IMR-90 (cell line): ENCODE data around the gene ZYX. TPM values are rescaled to one million over a fixed set of nuclear protein-coding genes. Genes with fewer than 3 reads are reported as not detected.

Experiments used
- ATAC-seq: fragments of 200-7000 bp; cut with Tn5 transposase; 2 replicates; pipeline ENCODE4 v1.9.1; 2020; ENCODE audit warnings: low read depth, mild to moderate bottlenecking, moderate library complexity
- BruUV-seq: library from RNA; stranded (reverse); fragments of 400-500 nt; replicated peaks from 2 replicates; lab custom pipeline; 2021; lab: Mats Ljungman, UMichigan
- CTCF ChIA-PET: fragments of 300-600 bp; formaldehyde crosslinking; extraction: SDS; loops from one replicate; lab custom pipeline; 2021; ENCODE audit warnings: antibody characterized with exemption; lab: Yijun Ruan, JAX
- POLR2A ChIA-PET: fragments of 300-600 bp; sonication (Branson Sonifier 250); formaldehyde crosslinking; loops from one replicate; lab custom pipeline; 2022; ENCODE audit warnings: antibody characterized with exemption; ENCODE audit not compliant: unreplicated experiment; lab: Charles Lee
- DNase-seq: peaks from one replicate; pipeline ENCODE4 v3.0.0; 2013
- H2AFZ ChIP-seq: replicated peaks from 2 replicates; pipeline ENCODE3; 2013; ENCODE audit warnings: low read length, mild to moderate bottlenecking; ENCODE audit not compliant: poor library complexity
- H2AK5ac ChIP-seq: 2 replicates; pipeline ENCODE4 v1.6.1; 2013; ENCODE audit warnings: low read depth, low read length, inconsistent platforms
- H2AK9ac ChIP-seq: replicated peaks from 2 replicates; pipeline ENCODE3; 2013; ENCODE audit warnings: mild to moderate bottlenecking, low read depth, low read length, moderate library complexity; ENCODE audit not compliant: poor library complexity
- H2BK120ac ChIP-seq: 2 replicates; pipeline ENCODE4 v1.6.1; 2013; ENCODE audit warnings: low read depth, low read length, inconsistent platforms
- H2BK15ac ChIP-seq: 3 replicates; pipeline ENCODE4 v1.6.1; 2013; ENCODE audit warnings: low read depth, low read length, inconsistent platforms
- H2BK20ac ChIP-seq: 2 replicates; pipeline ENCODE4 v1.6.1; 2013; ENCODE audit warnings: low read depth, mild to moderate bottlenecking, inconsistent platforms, low read length, moderate library complexity
- H2BK5ac ChIP-seq: 2 replicates; pipeline ENCODE4 v1.6.1; 2013; ENCODE audit warnings: mild to moderate bottlenecking, low read depth, low read length, inconsistent platforms; ENCODE audit not compliant: poor library complexity, severe bottlenecking
- H3K14ac ChIP-seq: replicated peaks from 2 replicates; pipeline ENCODE4 v1.6.1; 2013; ENCODE audit warnings: low read depth, low read length, inconsistent platforms
- H3K18ac ChIP-seq: 2 replicates; pipeline ENCODE4 v1.6.1; 2013; ENCODE audit warnings: low read depth, low read length, control low read depth
- H3K23ac ChIP-seq: 2 replicates; pipeline ENCODE4 v1.6.1; 2013; ENCODE audit warnings: low read depth, low read length, inconsistent platforms
- H3K27ac ChIP-seq: 2 replicates; pipeline ENCODE4 v1.5.1; 2013; ENCODE audit warnings: mild to moderate bottlenecking, control low read depth, low read length; ENCODE audit not compliant: insufficient read depth
- H3K27me3 ChIP-seq: 2 replicates; pipeline ENCODE4 v1.6.1; 2013; ENCODE audit warnings: low read length; ENCODE audit not compliant: control insufficient read depth, insufficient read depth
- H3K36me3 ChIP-seq: 2 replicates; pipeline ENCODE4 v1.6.1; 2013; ENCODE audit warnings: low read length, mixed read lengths; ENCODE audit not compliant: control insufficient read depth, insufficient read depth
- H3K4ac ChIP-seq: 2 replicates; pipeline ENCODE4 v1.6.1; 2013; ENCODE audit warnings: low read depth, low read length, inconsistent platforms
- H3K4me1 ChIP-seq: 2 replicates; pipeline ENCODE4 v1.6.1; 2013; ENCODE audit warnings: low read length, mixed read lengths; ENCODE audit not compliant: control insufficient read depth, insufficient read depth
- H3K4me2 ChIP-seq: 2 replicates; pipeline ENCODE4 v1.6.1; 2013; ENCODE audit warnings: low read depth, mild to moderate bottlenecking, control low read depth, low read length, moderate library complexity
- H3K4me3 ChIP-seq: 2 replicates; pipeline ENCODE4 v1.5.1; 2013; ENCODE audit warnings: low read depth, mild to moderate bottlenecking, control low read depth, low read length, moderate library complexity; ENCODE audit not compliant: insufficient read depth
- H3K56ac ChIP-seq: 2 replicates; pipeline ENCODE4 v1.6.1; 2013; ENCODE audit warnings: low read length, inconsistent platforms; ENCODE audit not compliant: insufficient read depth; ENCODE audit errors: extremely low read depth
- H3K79me1 ChIP-seq, 2 experiments: 2 replicates each; pipeline ENCODE4 v1.6.1; 2013; ENCODE audit warnings: low read length in 2 of 2, inconsistent platforms in 1 of 2, low read depth in 1 of 2
- H3K9ac ChIP-seq: 2 replicates; pipeline ENCODE4 v1.6.1; 2013; ENCODE audit warnings: low read depth, low read length, control low read depth
- H3K9me1 ChIP-seq: 2 replicates; pipeline ENCODE4 v1.6.1; 2013; ENCODE audit warnings: low read length, inconsistent platforms; ENCODE audit not compliant: insufficient read depth
- H3K9me3 ChIP-seq: 2 replicates; pipeline ENCODE4 v1.6.1; 2013; ENCODE audit warnings: low read length; ENCODE audit not compliant: control insufficient read depth, insufficient read depth
- H4K20me1 ChIP-seq: 2 replicates; pipeline ENCODE4 v1.6.1; 2013; ENCODE audit warnings: low read length, inconsistent platforms; ENCODE audit not compliant: insufficient read depth
- H4K5ac ChIP-seq: 2 replicates; pipeline ENCODE4 v1.6.1; 2013; ENCODE audit warnings: mild to moderate bottlenecking, low read depth, low read length, control low read depth
- H4K8ac ChIP-seq, 2 experiments: 2 replicates each; pipeline ENCODE4 v1.6.1; 2013; ENCODE audit warnings: low read depth in 2 of 2, low read length in 2 of 2, control low read depth in 1 of 2, inconsistent platforms in 1 of 2
- H4K91ac ChIP-seq: 2 replicates; pipeline ENCODE4 v1.6.1; 2013; ENCODE audit warnings: low read depth, low read length, inconsistent platforms; ENCODE audit not compliant: insufficient read depth
- BHLHE40 ChIP-seq: fragments of 150-350 bp; IDR thresholded peaks from 2 replicates; pipeline ENCODE4 v1.6.1; 2016; ENCODE audit warnings: mild to moderate bottlenecking, low read depth, low read length
- CEBPB ChIP-seq: IDR thresholded peaks from 2 replicates; pipeline ENCODE4 v1.6.1; 2012; ENCODE audit warnings: low read depth, low read length, improper control_type of control experiment
- CHD1 ChIP-seq: IDR thresholded peaks from 2 replicates; pipeline ENCODE4 v1.6.1; 2012; ENCODE audit warnings: low read depth, low read length, improper control_type of control experiment
- FOS ChIP-seq: fragments of 150-350 bp; IDR thresholded peaks from 2 replicates; pipeline ENCODE4 v1.6.1; 2016; ENCODE audit warnings: low read depth, low read length
- MAZ ChIP-seq: IDR thresholded peaks from 2 replicates; pipeline ENCODE4 v1.6.1; 2012; ENCODE audit warnings: low read depth, mild to moderate bottlenecking, low read length, improper control_type of control experiment, moderate library complexity, borderline replicate concordance
- MXI1 ChIP-seq: IDR thresholded peaks from 2 replicates; pipeline ENCODE4 v1.6.1; 2012; ENCODE audit warnings: low read depth, mild to moderate bottlenecking, low read length, moderate library complexity, borderline replicate concordance
- NFE2L2 ChIP-seq: fragments of 150-350 bp; IDR thresholded peaks from 2 replicates; pipeline ENCODE4 v1.6.1; 2016; ENCODE audit warnings: low read depth, mild to moderate bottlenecking, low read length
- POLR2A ChIP-seq: IDR thresholded peaks from 2 replicates; pipeline ENCODE4 v1.6.1; 2012; ENCODE audit warnings: mild to moderate bottlenecking, low read depth, low read length
- RAD21 ChIP-seq: IDR thresholded peaks from 2 replicates; pipeline ENCODE4 v1.6.1; 2012; ENCODE audit warnings: low read length, improper control_type of control experiment
- RCOR1 ChIP-seq: IDR thresholded peaks from 2 replicates; pipeline ENCODE4 v1.6.1; 2012; ENCODE audit warnings: mild to moderate bottlenecking, low read length, improper control_type of control experiment; ENCODE audit not compliant: insufficient replicate concordance
- RFX5 ChIP-seq: IDR thresholded peaks from 2 replicates; pipeline ENCODE4 v1.8.0; 2012; ENCODE audit warnings: low read depth, mild to moderate bottlenecking, low read length, moderate library complexity
- SMC3 ChIP-seq: fragments of 150-350 bp; IDR thresholded peaks from 2 replicates; pipeline ENCODE4 v1.6.1; 2016; ENCODE audit warnings: low read depth, mild to moderate bottlenecking, antibody characterized with exemption, low read length, moderate library complexity
- WGBS, 2 experiments: methylation state at CpG; one replicate each; pipeline versions ENCODE4 v1.1.5 to v1.1.7; 2013; ENCODE audit warnings: missing lambda C conversion rate in 2 of 2; ENCODE audit not compliant: insufficient read length in 1 of 2; ENCODE audit errors: extremely low coverage in 2 of 2; 5-methylcytosine and 5-hydroxymethylcytosine counted together
- dilution Hi-C: fragments of 300-500 bp; cut with HindIII; formaldehyde crosslinking; loops from one replicate; pipeline ENCODE4 v1.14.3; 2018; ENCODE audit warnings: low sequenced_read_pairs; ENCODE audit not compliant: unreplicated experiment
- in situ Hi-C: fragments of 300-500 bp; cut with MboI; formaldehyde crosslinking; loops from 3 replicates; pipeline ENCODE4 v1.14.3; 2019; ENCODE audit warnings: low sequenced_read_pairs, inconsistent platforms, mixed read lengths
- intact Hi-C: fragments of 100-400 bp; cut with micrococcal nuclease; formaldehyde crosslinking; loops from 2 replicates; pipeline ENCODE4 v1.10.0; 2022
- polyA plus RNA-seq, 3 experiments: library from polyadenylated mRNA; depleted of rRNA; stranded (reverse); fragments of >200 nt; gene quantifications; 2 replicates each; pipeline ENCODE4 v1.2.3, GENCODE V29; 2012; ENCODE audit warnings: low replicate concordance in 1 of 3
- total RNA-seq: library from RNA; depleted of rRNA; stranded (reverse); fragments of >200 nt; gene quantifications from 2 replicates; pipeline ENCODE4 v1.2.3, GENCODE V29; 2012
- TF ChIP-seq, protein P1 (sequence below): fragments of 150-350 bp; IDR thresholded peaks from 2 replicates; pipeline ENCODE4 v1.6.1; 2017; ENCODE audit warnings: mild to moderate bottlenecking, antibody characterized with exemption, low read length, low read depth
- TF ChIP-seq, protein P2 (sequence below): conservative IDR thresholded peaks from 2 replicates; pipeline ENCODE4 v1.5.1; 2012; ENCODE audit warnings: mild to moderate bottlenecking, low read depth, low read length, improper control_type of control experiment
- TF ChIP-seq, protein P3 (sequence below): fragments of 150-350 bp; IDR thresholded peaks from 2 replicates; pipeline ENCODE4 v1.6.1; 2016; ENCODE audit warnings: low read depth, mild to moderate bottlenecking, low read length, moderate library complexity, borderline replicate concordance

Gene ZYX
- total and polyA plus RNA-seq, 2 of the 4 experiments (the other 2 are of a cell fraction), result 22.6 to 334 TPM

DNA sequence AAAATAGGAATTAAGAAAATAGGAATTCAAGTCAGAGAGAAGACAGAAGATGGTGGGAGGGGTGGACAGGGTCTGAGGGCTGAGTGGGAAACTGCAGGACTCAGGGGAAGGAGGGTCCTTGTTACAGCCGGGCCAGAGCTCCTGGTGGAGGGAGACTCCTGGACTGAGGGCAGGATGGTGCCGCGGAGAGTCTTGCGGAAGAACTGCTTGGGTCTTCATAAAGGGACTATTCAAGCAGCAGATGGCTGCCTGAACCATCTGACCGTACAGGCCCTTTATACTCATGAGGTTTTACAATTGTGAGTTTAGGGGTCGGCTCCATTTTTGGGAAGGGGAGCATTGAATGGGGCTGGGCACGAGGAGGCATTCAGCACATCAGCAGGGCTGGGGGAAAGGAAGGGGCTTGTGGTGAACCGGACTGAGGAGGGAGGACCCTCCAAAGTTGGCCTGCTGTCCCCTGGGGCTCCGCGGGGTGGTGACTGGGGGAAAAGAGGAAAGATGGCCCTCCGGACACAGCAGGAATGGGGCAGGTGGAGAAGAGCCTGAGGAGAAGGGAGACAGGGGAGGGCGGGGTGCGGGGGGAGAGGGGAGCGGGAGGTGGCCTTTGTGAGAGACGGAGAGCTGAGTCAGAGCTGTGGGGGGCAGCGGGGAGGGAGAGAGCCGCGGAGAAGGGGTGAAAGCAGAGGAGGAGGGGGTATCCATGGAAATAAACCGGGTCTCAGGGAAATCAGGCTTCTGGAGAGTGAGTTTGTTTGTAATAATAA lies 20.2 kb upstream of the ZYX start:
- CTCF ChIA-PET, result interaction anchor here (0.6 to 0.8 kb wide), 2 partner anchors 19 to 576 kb away, joined by 3 to 7 read pairs; no protein-coding TSS in a partner anchor
- ATAC-seq (no peak), DNase-seq (no peak)
- H3K36me3 ChIP-seq, result peaks cover 2% of the 10 kb centered on the region; the same call in 1 of the 2 replicates
- H3K18ac ChIP-seq, result no peak overlapping the region
- no peak overlapping the region for H4K91ac ChIP-seq
- no peaks in the 10 kb centered on the region for H3K79me1 ChIP-seq
- no peak overlapping the region for H4K5ac ChIP-seq
- no peak overlapping the region for H2BK5ac ChIP-seq
- BruUV-seq, result no TSS peak
- H4K8ac ChIP-seq, result no peak overlapping the region
- POLR2A ChIA-PET, result no interaction called here
- no peak overlapping the region for H2AFZ ChIP-seq
- H2BK20ac ChIP-seq, result no peak overlapping the region
- intact Hi-C loops, result no loop called here
- H2BK15ac ChIP-seq, result no peak overlapping the region
- no peak overlapping the region for H3K23ac ChIP-seq
- H3K27me3 ChIP-seq, result peaks cover 38% of the 10 kb centered on the region
- no peak overlapping the region for H2BK120ac ChIP-seq
- no peak overlapping the region for H3K14ac ChIP-seq
- H3K4ac ChIP-seq, result no peak overlapping the region
- H2AK9ac ChIP-seq, result no peak overlapping the region
- in situ Hi-C loops, result no loop called here
- no peaks in the 10 kb centered on the region for H3K4me1 ChIP-seq
- dilution Hi-C loops, result no loop called here
- WGBS, 2 experiments, result 32% methylated on average over 5 of the region's 19 CpGs; no CpG with 5 or more reads in 1 of the 2 experiments
- no peak overlapping the region for H3K27ac ChIP-seq
- no peaks in the 10 kb centered on the region for H3K9me3 ChIP-seq
- no peak overlapping the region for H3K4me3 ChIP-seq
- H2AK5ac ChIP-seq, result no peak overlapping the region
- H3K4me2 ChIP-seq, result no peak overlapping the region
- no peaks in the 10 kb centered on the region for H4K20me1 ChIP-seq
- H3K56ac ChIP-seq, result no peak overlapping the region
- H3K9ac ChIP-seq, result no peak overlapping the region
- H3K9me1 ChIP-seq, result no peaks in the 10 kb centered on the region
- TF ChIP-seq, protein P1, sequence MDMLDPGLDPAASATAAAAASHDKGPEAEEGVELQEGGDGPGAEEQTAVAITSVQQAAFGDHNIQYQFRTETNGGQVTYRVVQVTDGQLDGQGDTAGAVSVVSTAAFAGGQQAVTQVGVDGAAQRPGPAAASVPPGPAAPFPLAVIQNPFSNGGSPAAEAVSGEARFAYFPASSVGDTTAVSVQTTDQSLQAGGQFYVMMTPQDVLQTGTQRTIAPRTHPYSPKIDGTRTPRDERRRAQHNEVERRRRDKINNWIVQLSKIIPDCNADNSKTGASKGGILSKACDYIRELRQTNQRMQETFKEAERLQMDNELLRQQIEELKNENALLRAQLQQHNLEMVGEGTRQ, result no peak
- TF ChIP-seq CEBPB (no peak), FOS (no peak), RCOR1 (no peak), MAZ (no peak), RFX5 (no peak), SMC3 (no peak), RAD21 (no peak), POLR2A (no peak), CHD1 (no peak), BHLHE40 (no peak), MXI1 (no peak), NFE2L2 (no peak)
- TF ChIP-seq, protein P2, sequence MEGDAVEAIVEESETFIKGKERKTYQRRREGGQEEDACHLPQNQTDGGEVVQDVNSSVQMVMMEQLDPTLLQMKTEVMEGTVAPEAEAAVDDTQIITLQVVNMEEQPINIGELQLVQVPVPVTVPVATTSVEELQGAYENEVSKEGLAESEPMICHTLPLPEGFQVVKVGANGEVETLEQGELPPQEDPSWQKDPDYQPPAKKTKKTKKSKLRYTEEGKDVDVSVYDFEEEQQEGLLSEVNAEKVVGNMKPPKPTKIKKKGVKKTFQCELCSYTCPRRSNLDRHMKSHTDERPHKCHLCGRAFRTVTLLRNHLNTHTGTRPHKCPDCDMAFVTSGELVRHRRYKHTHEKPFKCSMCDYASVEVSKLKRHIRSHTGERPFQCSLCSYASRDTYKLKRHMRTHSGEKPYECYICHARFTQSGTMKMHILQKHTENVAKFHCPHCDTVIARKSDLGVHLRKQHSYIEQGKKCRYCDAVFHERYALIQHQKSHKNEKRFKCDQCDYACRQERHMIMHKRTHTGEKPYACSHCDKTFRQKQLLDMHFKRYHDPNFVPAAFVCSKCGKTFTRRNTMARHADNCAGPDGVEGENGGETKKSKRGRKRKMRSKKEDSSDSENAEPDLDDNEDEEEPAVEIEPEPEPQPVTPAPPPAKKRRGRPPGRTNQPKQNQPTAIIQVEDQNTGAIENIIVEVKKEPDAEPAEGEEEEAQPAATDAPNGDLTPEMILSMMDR, result no peak
- TF ChIP-seq, protein P3, sequence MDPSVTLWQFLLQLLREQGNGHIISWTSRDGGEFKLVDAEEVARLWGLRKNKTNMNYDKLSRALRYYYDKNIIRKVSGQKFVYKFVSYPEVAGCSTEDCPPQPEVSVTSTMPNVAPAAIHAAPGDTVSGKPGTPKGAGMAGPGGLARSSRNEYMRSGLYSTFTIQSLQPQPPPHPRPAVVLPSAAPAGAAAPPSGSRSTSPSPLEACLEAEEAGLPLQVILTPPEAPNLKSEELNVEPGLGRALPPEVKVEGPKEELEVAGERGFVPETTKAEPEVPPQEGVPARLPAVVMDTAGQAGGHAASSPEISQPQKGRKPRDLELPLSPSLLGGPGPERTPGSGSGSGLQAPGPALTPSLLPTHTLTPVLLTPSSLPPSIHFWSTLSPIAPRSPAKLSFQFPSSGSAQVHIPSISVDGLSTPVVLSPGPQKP, result no peak
